ENCODE results near the gene AQP9. TPM values are rescaled to one million over a fixed set of nuclear protein-coding genes. Genes with fewer than 3 reads are reported as not detected.

The AQP9 gene
- total RNA-seq, 2 donors from 2014 or later, result 0.95 to 10.0 TPM

DNA sequence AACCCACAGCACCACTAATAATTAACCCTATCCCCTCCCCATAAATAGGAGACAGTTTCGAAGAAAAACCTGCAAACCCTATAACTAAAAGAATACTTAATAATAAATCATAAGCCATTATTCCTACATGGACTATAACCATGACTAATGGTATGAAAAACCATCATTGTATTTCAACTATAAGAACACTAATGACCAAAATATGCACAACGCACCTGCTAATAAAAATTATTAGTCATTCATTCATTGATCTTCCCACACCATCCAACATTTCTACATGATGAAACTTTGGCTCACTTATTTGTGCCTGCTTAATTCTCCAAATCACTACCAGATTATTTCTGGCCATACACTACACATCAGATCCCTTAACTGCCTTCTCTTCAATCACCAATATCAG, 16.6 kb downstream of the AQP9 start:
- Histone ChIP-seq H3K9me3 (no peaks in the 10 kb centered on the region), H3K36me3 (no peaks in the 10 kb centered on the region), H3K27me3 (replicated peaks; ENCODE audit: insufficient read depth) (no peaks in the 10 kb centered on the region), H3K4me1 (ENCODE audit: control insufficient read depth in 1 of 2, low read depth in 2 of 2) (no peaks in the 10 kb centered on the region), H3K4me3 (no peak overlapping the region), H3K27ac (no peak overlapping the region)
- TF ChIP-seq, protein P1, sequence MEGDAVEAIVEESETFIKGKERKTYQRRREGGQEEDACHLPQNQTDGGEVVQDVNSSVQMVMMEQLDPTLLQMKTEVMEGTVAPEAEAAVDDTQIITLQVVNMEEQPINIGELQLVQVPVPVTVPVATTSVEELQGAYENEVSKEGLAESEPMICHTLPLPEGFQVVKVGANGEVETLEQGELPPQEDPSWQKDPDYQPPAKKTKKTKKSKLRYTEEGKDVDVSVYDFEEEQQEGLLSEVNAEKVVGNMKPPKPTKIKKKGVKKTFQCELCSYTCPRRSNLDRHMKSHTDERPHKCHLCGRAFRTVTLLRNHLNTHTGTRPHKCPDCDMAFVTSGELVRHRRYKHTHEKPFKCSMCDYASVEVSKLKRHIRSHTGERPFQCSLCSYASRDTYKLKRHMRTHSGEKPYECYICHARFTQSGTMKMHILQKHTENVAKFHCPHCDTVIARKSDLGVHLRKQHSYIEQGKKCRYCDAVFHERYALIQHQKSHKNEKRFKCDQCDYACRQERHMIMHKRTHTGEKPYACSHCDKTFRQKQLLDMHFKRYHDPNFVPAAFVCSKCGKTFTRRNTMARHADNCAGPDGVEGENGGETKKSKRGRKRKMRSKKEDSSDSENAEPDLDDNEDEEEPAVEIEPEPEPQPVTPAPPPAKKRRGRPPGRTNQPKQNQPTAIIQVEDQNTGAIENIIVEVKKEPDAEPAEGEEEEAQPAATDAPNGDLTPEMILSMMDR (IDR thresholded peaks at IDR 0.05), result no peak
- DNase-seq (ENCODE audit: low spot score), result no peak
- ATAC-seq (ENCODE audit: insufficient number of reproducible peaks, low FRiP score, low read depth), result no peak

DNA sequence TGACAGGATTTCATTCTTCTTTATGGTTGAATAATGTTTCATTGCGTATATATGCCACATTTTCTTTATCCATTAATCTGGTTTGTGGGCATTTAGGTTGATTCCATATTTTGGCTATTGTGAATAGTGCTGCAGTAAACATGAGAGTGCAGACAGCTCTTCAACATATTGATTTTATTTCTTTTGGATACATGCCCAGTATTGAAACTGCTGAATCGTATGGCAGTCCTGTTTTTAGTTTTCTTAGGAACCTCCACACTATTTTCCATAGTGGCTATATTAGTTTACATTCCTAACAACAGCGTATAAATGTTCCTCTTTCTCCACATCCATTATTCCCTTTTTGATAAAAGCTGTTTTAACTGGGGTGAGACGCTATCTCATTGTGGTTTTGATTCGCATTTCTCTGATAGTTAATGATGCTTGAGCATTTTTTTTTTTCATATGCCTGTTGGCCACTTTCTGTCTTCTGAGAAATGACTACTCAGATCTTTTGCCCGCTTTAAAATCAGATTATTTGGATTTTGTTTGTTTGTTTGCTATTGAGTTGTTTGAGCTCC, 21.7 kb downstream of the AQP9 start:
- no peak for ATAC-seq (ENCODE audit: insufficient number of reproducible peaks, low FRiP score, low read depth)
- TF ChIP-seq, protein P1 (IDR thresholded peaks at IDR 0.05), result no peak
- Histone ChIP-seq H3K27ac (no peak overlapping the region), H3K27me3 (replicated peaks; ENCODE audit: insufficient read depth) (no peaks in the 10 kb centered on the region), H3K4me3 (no peak overlapping the region), H3K9me3 (no peaks in the 10 kb centered on the region), H3K36me3 (no peaks in the 10 kb centered on the region), H3K4me1 (ENCODE audit: control insufficient read depth in 1 of 2, low read depth in 2 of 2) (no peaks in the 10 kb centered on the region)
- no peak for DNase-seq (ENCODE audit: low spot score)

DNA sequence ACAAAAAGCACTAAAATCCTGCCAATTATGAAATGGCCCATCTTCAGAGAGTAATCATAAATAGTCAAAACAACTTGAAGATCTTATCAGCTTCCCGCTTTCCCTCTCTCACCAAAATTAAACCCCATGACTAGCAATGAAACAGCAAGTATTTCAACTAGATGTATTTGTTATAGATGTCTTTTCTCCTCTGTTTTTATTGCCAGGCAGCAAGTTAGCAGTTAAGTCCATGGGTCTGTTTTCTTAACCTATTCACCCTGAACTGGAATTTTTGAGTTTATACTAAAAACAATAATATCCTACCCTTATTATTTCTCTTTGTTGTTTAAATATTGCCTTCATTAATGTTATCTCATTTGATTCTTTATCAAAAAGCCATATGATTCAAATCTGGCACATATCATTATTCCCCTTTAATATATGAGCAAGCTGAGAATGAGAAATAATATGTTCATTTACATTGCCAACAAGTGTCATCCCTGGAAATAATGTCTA, 23.3 kb downstream of the AQP9 start:
- H3K36me3 ChIP-seq, result no peaks in the 10 kb centered on the region
- no peaks in the 10 kb centered on the region for H3K27me3 ChIP-seq (replicated peaks; ENCODE audit: insufficient read depth)
- no peaks in the 10 kb centered on the region for H3K9me3 ChIP-seq
- no peak overlapping the region for H3K4me3 ChIP-seq
- ATAC-seq (ENCODE audit: insufficient number of reproducible peaks, low FRiP score, low read depth), result no peak
- H3K4me1 ChIP-seq (ENCODE audit: control insufficient read depth in 1 of 2, low read depth in 2 of 2), result no peaks in the 10 kb centered on the region
- DNase-seq (ENCODE audit: low spot score), result no peak
- H3K27ac ChIP-seq, result no peak overlapping the region
- TF ChIP-seq, protein P1 (IDR thresholded peaks at IDR 0.05), result no peak

DNA sequence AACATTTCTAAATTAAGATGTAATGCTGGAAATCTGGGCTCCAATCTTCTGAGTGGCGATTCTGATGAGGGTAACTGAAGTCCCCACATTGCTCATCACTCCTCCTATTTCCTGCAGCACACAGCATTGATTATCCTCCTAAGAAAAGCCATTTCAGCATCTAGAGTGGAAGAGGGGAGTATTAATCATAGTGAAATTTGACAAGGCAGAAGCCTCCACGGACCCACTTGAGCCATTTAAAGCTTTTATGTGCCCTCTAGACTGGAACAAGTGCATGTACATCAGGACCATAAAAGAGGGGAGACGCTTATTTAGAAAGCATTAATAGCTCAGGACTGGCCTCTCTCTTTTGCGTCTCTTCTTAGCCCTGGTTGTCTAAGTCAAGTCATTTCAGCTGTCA, 25.8 kb downstream of the AQP9 start:
- H3K36me3 ChIP-seq, result no peaks in the 10 kb centered on the region
- no peaks in the 10 kb centered on the region for H3K9me3 ChIP-seq
- H3K27me3 ChIP-seq (replicated peaks; ENCODE audit: insufficient read depth), result no peaks in the 10 kb centered on the region
- ATAC-seq (ENCODE audit: insufficient number of reproducible peaks, low FRiP score, low read depth) (no peak), DNase-seq (ENCODE audit: low spot score) (no peak)
- no peaks in the 10 kb centered on the region for H3K4me1 ChIP-seq (ENCODE audit: control insufficient read depth in 1 of 2, low read depth in 2 of 2)
- H3K4me3 ChIP-seq, result no peak overlapping the region
- no peak overlapping the region for H3K27ac ChIP-seq
- TF ChIP-seq, protein P1 (IDR thresholded peaks at IDR 0.05), result no peak

DNA sequence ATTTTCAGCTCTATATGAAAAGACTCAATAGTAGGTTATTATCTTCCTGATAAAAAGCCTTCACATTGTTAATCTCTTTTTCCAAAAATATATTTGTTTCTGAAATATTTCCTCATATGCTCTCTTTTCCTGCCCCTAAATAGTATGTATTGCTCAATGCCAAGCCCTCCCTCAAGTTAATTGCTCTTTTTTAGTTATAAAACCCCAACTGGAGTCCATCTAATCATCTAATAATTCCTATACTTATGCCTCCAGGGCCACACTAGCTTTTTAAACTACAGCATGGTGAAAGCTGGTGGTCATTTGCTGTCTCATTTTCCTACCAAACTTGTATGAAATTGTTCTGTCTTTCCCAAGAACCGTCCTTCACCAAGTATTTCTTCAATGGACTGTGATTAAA, 26.7 kb downstream of the AQP9 start:
- H3K27me3 ChIP-seq (replicated peaks; ENCODE audit: insufficient read depth), result no peaks in the 10 kb centered on the region
- TF ChIP-seq, protein P1 (IDR thresholded peaks at IDR 0.05), result no peak
- ATAC-seq (ENCODE audit: insufficient number of reproducible peaks, low FRiP score, low read depth), result no peak
- DNase-seq (ENCODE audit: low spot score), result no peak
- H3K36me3 ChIP-seq, result no peaks in the 10 kb centered on the region
- H3K9me3 ChIP-seq, result no peaks in the 10 kb centered on the region
- no peak overlapping the region for H3K4me3 ChIP-seq
- H3K4me1 ChIP-seq (ENCODE audit: control insufficient read depth in 1 of 2, low read depth in 2 of 2), result no peaks in the 10 kb centered on the region
- no peak overlapping the region for H3K27ac ChIP-seq
